GM21381 (cell line): ENCODE data around the gene ZNF879.

Experiments used
- ATAC-seq: cut with Tn5 transposase; IDR thresholded peaks from one replicate; pipeline ENCODE4 v1.9.1; 2021; ENCODE audit warnings: mild to moderate bottlenecking, moderate library complexity; ENCODE audit not compliant: unreplicated experiment

The ZNF879 gene

GRCh38 chr5:179023528-179024189 is at the start of gene ZNF879:
TSS of gene ZNF879 (plus strand) at chr5:179023804. CDS start at chr5:179025005, 1,201 bp downstream.
- peak; percentile 84 for ATAC-seq

DNA sequence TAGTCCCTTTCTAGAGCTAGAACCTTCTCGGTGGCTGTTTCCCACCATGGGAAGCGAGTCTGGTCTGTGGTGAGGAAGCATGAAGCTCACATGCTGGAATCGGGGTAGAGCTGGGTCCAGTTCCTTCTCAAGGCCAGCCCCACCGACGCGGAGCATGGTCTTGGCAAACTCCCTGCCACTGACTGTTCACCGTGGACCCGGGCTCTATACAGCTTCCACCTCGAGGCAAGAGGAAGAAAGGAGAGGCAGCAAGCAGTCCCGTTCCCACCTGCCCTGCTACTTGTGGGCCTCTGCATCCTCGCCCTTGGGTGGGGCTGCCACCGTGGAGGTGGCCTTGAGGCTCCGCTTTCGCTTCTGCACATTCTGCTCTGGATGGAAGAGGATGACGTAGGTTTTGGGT is 42.2 kb upstream of the ZNF879 start:
- no peak for ATAC-seq

DNA sequence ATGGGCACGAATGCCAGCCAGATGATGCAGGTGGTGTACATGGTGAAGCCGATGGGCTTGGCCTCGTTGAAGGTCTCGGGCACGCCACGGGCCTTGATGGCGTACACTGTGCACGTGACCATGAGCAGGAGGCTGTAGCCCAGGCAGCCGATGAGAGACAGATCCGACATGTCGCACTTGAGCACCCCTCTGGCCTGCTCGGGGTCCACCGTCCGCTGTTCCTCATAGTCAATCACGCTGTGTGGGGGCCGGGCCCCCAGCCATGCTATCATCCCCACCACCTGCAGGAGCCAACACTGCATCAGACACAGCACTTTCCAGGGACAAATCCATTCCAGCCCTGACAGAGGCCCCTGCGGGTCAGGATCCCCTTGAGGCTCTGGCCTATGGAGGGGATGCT is 40.7 kb upstream of the ZNF879 start:
- no peak for ATAC-seq

DNA sequence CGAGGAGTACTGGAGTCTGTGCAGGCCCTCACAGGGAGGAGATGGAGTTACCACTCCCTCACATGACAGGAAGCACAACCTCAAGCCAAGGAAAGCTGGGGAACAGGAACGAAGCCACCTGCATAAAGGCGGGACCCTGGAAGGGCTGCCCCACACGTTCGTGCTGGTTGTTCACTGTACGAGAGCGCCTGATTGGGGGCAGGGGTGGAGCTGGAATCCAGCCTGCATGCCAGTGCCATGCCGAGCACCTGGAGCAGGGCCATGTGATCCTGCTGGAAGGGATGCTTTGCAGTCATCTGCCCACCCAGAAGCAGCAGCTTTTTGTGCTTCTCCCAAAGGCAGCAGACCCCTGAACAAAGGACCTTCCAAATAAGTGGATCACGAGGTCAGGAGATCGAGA is 39.9 kb upstream of the ZNF879 start:
- ATAC-seq: no peak

- no peak for ATAC-seq
Measured at GRCh38 chr5:178984145-178985072, 39.2 kb upstream of the ZNF879 start.

DNA sequence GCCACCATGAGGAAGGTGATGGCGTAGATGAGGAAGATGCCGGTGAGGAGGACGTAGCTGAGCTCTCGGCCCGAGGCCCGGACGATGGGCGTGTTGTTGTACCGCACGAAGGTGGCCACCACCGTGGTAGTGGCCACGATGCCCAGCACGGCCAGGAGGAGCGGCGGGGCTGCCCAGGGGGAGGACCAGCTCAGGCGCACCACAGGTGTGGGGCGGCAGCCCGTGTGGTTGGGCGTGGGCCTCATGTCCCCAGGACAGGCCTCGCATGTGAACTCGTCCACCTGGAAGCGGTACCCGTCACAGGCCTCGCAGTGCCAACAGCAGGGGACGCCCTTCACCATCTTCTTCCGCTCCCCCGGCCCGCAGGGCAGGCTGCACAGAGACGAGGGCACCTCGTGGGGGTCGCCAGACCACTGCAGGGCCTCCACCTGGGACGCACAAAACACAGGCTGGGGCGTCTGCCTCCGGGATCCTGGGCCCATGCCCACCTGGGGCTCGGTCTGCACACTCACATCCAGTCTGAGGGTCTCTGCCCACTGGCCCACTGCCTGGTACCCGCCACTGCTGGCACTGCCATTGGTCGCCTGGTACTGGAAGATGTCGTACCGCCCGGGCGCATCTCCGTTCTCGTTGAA is 37.2 kb upstream of the ZNF879 start:
- no peak for ATAC-seq

GRCh38 chr5:178988436-178989220 is 35.0 kb upstream of the ZNF879 start:
- no peak for ATAC-seq

DNA sequence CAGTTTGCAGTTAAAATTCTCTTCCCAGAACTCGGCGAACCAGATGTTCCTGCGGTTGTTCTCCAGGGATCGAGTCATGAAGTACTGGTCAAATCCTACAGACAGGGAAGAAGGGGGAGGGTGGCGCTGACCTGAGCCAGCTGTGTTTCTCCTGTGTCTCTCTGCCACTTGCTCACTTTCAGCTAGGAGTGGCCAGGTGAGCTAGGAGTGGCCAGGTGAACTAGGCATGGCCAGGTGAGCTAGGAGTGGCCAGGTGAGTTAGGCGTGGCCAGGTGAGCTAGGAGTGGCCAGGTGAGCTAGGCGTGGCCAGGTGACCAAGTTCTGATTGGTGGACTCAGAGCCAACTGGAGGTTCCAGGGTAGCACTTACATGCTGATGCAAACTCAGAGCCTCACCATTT is 34.3 kb upstream of the ZNF879 start:
- no peak for ATAC-seq

DNA sequence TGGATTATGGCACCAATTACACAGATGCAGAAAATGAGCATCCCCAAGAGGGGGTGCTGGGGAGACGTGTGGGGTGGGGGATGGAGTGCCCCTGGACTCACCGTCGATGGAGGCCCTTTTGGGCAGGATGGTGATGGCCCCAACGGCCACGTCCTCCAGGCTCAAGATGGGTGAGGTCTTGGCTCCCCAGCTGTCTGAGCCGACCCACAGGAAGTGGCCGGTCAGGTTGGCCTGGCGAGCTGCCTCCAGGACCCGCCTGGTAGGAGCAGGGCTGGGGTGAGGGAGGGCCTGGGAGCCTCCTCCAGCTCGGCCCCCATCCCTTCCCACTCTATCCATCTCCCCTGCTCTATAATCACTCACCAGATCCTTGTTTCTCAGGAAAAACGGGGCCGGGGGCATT is 33.1 kb upstream of the ZNF879 start:
- no peak for ATAC-seq

DNA sequence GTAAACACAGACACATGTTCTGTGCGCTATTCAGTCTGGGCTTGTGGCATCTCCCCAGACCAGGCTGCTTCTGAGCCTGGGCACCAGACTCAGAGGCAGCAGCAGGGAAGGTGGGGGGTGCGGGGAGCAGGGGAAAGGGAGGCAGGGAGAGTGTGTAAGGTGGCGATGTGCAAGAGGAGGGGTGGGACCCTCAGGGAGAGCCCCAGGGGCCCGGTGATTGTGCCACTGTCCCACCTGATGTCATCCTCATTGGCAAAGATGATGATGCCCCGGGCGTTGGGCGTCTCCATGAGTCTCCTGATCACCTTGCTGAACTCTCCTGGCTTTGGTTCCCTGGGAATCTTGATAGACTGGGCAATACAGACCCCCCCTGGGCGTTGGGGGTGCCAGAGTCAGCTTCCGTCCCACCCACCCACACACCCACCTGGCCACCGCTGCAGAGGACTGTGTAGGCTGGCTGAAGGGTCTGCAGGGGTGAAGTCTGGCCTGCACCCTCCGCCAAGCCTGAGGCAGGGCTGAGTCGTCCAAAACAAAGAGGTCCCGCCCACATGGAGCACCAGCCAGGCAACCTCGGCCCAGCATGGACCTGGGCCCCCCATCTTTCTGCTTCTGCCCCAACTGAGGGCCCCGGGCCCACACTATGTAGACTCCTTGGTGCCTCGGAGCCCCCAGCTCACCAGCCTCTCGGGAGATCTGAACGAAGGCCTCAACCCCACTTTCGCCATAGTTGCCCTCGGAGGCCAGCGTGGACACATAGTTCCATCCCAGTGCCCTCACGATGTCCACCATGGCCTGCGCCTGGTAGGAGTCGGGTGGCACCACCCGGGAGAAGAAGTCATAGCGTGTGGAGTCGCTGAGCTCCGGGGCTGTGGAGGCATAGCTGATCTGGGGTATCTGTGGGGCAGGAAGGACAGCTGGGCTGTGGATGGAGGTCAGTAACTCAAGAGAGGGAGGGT is 32.1 kb upstream of the ZNF879 start:
- ATAC-seq: no peak

DNA sequence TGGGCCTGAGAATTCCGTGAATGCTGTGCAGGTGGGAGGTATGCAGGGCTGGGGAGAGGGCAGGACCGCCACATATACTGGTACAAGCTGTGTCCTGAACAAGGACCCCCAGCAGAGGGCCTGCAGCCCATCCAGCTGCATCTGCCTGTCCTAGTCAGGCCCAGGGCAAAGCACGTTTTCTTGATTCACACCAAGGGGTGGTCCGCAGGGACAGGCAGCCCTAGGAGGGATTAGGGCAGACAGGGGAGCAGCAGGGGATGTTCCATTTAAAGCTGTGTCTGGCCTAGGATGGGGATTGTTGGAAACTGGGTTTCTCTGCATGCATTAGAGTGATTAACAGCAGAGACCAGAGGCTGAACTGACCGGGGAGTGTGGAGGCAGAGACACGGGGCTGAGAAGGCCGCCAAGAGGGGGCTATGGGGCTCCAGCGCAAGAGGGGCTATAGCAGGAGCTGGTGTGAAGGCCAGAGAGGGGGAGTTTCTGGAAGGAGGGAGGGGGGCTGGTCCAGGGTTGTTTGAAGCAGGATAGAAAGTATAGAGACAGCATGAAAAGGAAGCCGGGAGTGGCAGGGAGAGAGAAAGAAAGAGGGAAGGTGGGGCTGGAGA is 31.2 kb upstream of the ZNF879 start:
- no peak for ATAC-seq

DNA sequence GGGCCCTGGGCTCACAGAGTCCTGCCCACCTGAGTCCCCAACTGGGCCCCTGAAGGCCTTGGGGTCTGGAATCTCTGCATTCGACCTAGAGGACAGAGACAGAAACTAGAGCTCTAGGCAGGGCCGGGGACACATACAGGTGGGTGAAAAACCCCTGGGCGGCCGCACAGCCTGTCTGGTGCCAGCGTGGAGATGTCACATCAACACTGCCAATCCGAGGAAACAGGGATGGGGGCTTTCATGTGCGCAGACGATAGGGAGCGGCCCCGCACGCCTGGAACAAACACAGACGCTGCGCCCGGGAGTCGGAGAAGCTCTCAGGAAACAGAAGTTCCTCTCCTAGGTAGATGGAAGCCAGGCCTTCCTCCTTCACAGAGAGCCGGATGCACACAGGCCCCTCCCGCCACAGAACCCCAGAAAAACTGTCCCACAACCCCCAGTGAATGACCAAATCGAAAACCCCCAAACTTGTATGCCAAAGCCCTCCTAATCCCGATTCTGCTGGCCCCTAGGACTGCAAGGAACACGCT is 30.3 kb upstream of the ZNF879 start:
- no peak for ATAC-seq

DNA sequence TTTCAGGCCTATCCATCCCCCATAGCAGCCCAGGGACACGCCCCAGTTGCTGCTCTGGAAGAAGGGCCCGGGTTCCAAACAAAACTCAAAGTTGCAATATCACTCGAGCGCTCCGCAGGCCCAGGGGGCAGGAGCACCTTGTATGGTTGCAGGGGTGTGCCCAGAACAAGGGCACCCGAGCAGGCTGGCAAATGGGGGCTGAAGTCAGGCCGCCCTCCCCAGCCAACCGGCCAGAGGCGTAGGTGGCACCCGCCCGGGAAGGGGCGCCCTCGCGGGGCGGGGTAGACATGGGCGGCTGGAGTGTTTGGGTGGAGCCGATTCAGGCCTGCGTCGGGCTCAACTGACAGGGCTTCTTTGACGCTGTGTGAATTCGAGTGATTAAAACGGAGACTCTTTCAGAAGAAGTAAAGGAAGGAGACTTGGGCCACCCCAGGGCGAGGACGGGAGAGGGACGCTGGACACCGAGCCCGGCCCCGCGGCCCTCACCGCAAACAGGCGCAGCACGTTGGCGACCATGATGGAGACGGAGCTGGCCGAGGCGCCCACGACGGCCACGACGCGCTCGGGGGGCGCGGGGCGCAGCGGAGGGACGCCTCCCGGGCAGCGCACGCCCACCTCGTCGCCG is 29.5 kb upstream of the ZNF879 start:
- ATAC-seq: no peak

GRCh38 chr5:178994580-178995340 is 28.8 kb upstream of the ZNF879 start, which contains the start of gene GRM6:
TSS of gene GRM6 (minus strand) at chr5:178995320. CDS start at chr5:178994944, 376 bp downstream.
- no peak for ATAC-seq

DNA sequence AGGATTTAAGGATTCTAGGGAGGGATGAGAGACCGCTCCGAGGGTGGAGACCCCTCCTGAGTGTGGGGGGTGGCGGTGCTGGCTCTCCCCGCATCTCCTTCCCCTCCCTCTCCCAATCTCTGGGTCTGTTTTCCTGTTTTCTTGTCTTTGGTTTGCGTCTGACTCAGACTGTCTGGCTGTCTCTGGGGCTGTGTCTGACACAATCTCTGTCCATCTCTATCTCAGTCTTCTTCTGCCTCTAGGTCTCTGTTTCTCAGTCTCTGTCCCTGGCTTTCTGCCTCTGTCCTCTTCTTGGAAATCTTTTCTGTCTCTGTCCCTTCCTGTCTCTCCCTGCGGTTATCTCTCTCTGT is 28.3 kb upstream of the ZNF879 start:
- no peak for ATAC-seq

- no peak for ATAC-seq
Measured at GRCh38 chr5:178996156-178996555, 27.4 kb upstream of the ZNF879 start.

DNA sequence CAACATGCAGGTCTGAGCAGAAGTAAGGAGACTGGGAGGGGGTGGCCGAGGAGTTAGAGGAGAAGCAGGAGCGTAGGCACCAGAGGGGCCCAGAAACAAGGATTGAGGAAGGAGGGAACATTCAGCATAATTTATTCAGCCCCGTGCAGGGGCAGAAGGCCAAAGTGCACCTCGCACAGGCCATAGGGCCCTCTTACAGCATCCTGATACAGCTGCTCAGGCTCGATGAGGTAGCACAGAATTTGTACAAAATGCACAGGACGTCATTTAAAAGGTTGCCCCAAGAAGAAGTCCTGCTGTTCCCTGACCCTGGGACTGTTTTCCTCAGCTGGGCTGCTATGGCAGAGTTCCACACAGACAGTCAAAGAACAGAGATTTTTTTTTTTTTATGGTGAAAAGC is 26.4 kb upstream of the ZNF879 start:
- no peak for ATAC-seq

DNA sequence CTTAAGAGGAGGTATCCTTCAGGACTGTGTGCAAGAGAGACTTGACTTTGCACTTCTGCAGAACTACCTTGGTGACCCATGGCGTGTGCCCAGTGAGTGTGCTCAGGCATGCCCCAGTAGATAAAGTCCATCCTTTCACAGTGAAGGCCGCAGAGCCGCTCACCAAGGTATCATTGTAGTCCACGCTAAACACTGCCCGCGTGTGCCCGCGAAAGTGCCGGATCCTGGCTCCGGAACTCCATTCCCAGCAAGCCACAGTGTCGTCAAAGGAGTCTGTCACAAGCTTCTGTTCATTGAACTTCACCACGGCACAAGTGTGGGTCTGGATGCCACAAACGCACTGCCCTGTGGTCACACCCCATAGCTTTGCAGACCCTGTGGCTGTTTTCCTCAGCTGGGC is 25.2 kb upstream of the ZNF879 start:
- no peak for ATAC-seq
